ENCODE results near the gene IP6K1.

IP6K1 gene

DNA sequence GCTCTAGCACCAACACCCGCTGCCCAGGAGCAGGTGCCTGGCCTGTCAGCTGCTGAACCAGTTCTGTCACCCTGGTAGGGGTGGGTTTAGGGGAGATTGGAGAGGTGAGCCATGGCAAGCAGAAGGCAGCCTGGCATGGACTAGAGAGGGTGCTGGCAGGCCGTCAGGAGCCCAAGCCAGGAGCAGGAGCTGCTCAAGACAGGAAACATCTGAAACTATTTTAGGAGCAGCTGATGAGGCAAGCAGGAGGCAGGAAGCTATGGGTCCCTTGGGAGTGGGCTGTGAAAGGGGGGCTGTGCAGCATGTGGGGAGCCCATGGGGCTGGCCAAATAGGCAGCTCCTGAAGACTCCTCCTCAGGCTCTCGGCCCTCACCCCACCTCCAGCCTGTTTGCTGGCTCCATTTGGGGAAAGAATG lies 19.0 kb upstream of the IP6K1 start:
- H3K4me3 ChIP-seq (ENCODE audit: low read depth, low read length): peak overlapping the region; percentile 7; the same call in 1 of the 2 replicates
- H3K36me3 ChIP-seq (ENCODE audit: insufficient read depth, low read length): peaks cover 5% of the 10 kb centered on the region; the same call in 1 of the 2 replicates
- peak overlapping the region; percentile 30 for H3K27ac ChIP-seq (ENCODE audit: low read depth, low read length)
- peaks cover 35% of the 10 kb centered on the region for H3K4me1 ChIP-seq (ENCODE audit: control insufficient read depth, insufficient read depth, low read length, unreplicated experiment)
- peaks cover 4% of the 10 kb centered on the region; the same call in 1 of the 2 replicates for H3K27me3 ChIP-seq (ENCODE audit: insufficient read depth, low read length)
- no peaks in the 10 kb centered on the region for H3K79me2 ChIP-seq (ENCODE audit: control insufficient read depth, insufficient read depth, low read length, unreplicated experiment)
- no peak overlapping the region for H2AFZ ChIP-seq (ENCODE audit: low read length, unreplicated experiment)

DNA sequence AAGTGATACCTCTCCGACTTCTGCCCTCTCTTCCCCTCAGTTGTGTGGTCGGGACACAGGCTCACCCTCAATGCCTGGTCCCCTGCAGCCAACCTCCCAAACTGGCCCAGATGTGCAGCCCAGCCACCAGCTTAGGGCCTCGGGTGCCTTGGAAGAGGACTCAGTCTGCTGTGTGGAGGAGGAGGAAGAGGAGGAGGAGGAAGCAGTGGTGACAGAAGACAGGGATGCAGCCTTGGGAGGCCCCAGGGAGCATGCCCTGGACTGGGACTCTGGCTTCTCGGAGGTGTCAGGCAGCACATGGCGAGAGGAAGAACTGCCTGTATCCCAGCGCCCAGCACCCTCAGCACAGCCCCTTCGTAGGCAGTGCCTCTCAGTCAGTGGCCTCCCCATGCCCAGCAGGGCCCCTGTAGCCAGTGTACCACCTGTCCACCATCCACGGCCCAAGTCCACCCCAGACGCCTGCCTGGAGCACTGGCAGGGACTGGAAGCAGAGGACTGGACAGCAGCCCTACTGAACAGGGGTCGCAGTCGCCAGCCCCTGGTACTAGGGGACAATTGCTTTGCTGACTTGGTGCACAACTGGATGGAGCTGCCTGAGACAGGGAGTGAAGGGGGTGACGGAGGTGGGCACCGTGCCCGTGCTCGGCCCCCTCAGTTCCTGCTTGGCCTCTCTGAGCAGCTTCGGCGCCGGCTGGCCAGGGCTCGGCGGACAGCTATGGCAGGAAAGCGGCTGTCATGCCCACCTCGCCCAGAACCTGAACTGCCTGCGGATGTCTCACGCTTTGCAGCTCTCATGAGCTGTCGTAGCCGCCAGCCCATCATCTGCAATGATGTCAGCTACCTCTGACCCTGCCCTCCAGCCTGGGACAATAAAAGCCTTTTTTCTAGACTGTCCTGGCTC lies 18.0 kb upstream of the IP6K1 start:
- H2AFZ ChIP-seq (ENCODE audit: low read length, unreplicated experiment): no peak overlapping the region
- H3K27me3 ChIP-seq (ENCODE audit: insufficient read depth, low read length): peaks cover 4% of the 10 kb centered on the region; the same call in 1 of the 2 replicates
- H3K27ac ChIP-seq (ENCODE audit: low read depth, low read length): no peak overlapping the region
- H3K79me2 ChIP-seq (ENCODE audit: control insufficient read depth, insufficient read depth, low read length, unreplicated experiment): no peaks in the 10 kb centered on the region
- H3K36me3 ChIP-seq (ENCODE audit: insufficient read depth, low read length): peaks cover 2% of the 10 kb centered on the region; the same call in 1 of the 2 replicates
- peaks cover 42% of the 10 kb centered on the region for H3K4me1 ChIP-seq (ENCODE audit: control insufficient read depth, insufficient read depth, low read length, unreplicated experiment)
- H3K4me3 ChIP-seq (ENCODE audit: low read depth, low read length): peak overlapping the region; percentile 76

DNA sequence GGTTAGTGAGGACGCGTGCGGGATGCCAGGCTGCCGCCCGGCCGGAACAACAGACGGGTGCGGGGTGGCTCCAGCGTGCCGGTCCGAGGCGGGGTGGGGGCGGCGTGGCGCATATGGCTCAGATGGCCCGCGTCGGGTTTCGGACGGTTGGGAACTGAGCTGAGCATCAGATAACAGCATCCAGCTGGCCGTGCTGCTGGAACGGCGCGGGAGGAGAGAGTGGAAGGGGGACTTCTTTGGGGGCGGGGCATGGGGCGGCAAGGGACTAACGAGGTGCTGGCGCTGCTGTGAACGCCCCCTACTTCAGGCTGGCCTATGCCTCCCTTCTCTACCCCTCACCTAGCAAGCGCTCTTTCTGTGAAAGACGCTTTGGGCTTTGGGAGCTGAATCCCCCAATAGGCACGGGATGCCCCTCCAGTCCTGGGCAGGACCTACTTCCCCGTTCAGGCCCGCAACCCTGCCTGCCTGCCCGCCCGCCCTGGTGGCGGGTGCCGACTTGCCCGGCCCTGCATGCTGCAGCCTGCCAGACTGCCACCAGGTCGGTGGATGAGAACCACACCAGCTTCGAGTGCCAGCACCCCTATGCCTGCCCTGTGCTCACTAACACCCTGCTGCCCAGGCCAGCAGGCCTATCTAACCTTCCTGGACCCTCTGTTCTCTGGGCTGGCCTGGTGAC lies 17.3 kb upstream of the IP6K1 start:
- Histone ChIP-seq H3K4me3 (ENCODE audit: low read depth, low read length) (peak overlapping the region; percentile 76), H3K36me3 (ENCODE audit: insufficient read depth, low read length) (no peaks in the 10 kb centered on the region), H3K79me2 (ENCODE audit: control insufficient read depth, insufficient read depth, low read length, unreplicated experiment) (no peaks in the 10 kb centered on the region), H2AFZ (ENCODE audit: low read length, unreplicated experiment) (peak overlapping the region; percentile 96), H3K4me1 (ENCODE audit: control insufficient read depth, insufficient read depth, low read length, unreplicated experiment) (peaks cover 48% of the 10 kb centered on the region), H3K27me3 (ENCODE audit: insufficient read depth, low read length) (peaks cover 4% of the 10 kb centered on the region; the same call in 1 of the 2 replicates), H3K27ac (ENCODE audit: low read depth, low read length) (no peak overlapping the region)

DNA sequence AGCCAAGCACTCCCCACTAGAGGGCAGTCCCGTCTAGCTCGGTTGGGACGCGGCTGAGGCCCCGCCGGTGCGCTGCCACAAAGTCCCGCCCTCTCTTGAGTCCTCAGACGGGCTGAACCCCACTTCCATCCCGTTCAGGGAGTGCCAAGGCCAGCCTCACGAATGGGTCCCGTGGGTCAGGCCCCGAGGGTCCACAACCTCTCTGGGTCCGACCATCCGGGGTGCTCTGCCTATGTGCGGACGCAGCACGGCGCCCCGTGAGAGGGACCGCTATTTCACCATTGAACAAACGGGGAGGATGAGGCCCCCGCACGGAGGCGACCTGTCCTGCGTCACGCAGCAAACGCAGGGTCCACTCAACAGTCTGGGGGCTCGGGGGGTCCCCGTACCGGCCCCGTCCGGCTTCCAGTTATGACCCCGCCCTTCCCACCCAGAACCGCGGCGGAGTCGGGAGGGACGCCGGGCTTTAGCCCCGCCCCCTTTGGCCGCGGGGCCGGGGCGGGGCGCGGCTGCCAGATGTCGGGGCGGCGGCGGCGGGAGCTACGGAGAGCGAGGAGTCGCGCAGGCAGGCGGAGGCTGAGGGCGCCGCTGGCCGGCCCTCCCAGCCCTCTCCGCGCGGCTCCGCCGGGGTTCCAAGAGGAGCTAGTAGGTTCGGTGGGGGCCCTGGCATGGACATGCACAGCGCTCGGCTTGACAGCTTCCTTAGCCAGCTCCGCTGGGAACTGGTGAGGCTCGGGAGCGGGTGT lies 16.6 kb upstream of the IP6K1 start, which contains the start of gene INKA1:
TSS of gene INKA1 (plus strand) at position 543 of the 746 bp plus-strand sequence. CDS start at position 675, 132 bp downstream.
- Histone ChIP-seq H2AFZ (ENCODE audit: low read length, unreplicated experiment) (peak within 1 kb of the TSS; percentile 96), H3K79me2 (ENCODE audit: control insufficient read depth, insufficient read depth, low read length, unreplicated experiment) (no peaks in the 10 kb centered on the region), H3K4me3 (ENCODE audit: low read depth, low read length) (peak within 1 kb of the TSS; percentile 76), H3K36me3 (ENCODE audit: insufficient read depth, low read length) (no peaks in the 10 kb centered on the region), H3K4me1 (ENCODE audit: control insufficient read depth, insufficient read depth, low read length, unreplicated experiment) (peaks cover 48% of the 10 kb centered on the region), H3K27ac (ENCODE audit: low read depth, low read length) (no peak within 1 kb of the TSS), H3K27me3 (ENCODE audit: insufficient read depth, low read length) (peaks cover 4% of the 10 kb centered on the region; the same call in 1 of the 2 replicates)

DNA sequence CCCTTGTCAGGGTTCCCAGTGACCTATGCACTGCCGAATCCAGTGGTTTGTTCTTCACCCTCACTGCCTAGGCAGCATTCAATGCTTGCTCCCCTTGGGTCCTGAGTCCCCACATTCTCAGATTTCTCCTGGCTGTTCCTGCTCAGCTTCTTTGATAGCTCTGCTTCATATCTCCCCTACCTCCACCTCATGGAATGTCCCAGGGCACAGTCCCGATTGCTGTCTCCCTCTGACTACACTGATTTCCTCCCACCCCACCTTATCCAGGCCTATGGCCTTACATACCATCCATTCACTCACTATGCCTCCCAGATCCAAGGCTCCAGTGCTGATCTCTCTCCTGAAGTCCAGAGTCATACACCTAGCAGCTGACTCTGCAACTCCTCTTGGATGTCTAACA lies 14.8 kb upstream of the IP6K1 start:
- no peak overlapping the region for H2AFZ ChIP-seq (ENCODE audit: low read length, unreplicated experiment)

DNA sequence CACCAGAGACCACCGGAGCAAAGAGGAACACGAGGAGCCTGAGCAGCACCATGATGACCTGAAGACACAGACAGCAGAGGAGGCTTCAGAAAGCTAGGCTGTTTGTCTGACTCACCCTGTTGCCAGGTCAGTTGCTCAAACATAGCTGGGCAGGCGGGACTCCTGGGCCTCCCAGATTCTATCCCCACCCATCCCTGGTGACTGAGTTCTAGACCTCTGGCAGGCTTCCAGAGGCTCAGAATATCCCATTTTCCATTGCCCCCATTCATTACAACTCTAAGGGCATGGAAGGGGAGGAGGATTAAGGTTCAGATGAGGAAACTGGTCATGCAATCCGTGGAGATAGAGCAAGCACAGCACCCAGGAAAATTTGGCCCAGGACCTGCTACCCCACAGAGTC lies 13.4 kb upstream of the IP6K1 start, which contains the start of gene CDHR4:
TSS of gene CDHR4 (minus strand) at position 113 of the 400 bp plus-strand sequence. CDS start at position 52, 61 bp downstream.
- H2AFZ ChIP-seq (ENCODE audit: low read length, unreplicated experiment): peak within 1 kb of the TSS; percentile 43
- peaks cover 25% of the 10 kb centered on the region for H3K4me1 ChIP-seq (ENCODE audit: control insufficient read depth, insufficient read depth, low read length, unreplicated experiment)
- H3K79me2 ChIP-seq (ENCODE audit: control insufficient read depth, insufficient read depth, low read length, unreplicated experiment): no peaks in the 10 kb centered on the region
- H3K36me3 ChIP-seq (ENCODE audit: insufficient read depth, low read length): no peaks in the 10 kb centered on the region
- H3K4me3 ChIP-seq (ENCODE audit: low read depth, low read length): no peak within 1 kb of the TSS
- peak within 1 kb of the TSS; percentile 54 for H3K27ac ChIP-seq (ENCODE audit: low read depth, low read length)
- H3K27me3 ChIP-seq (ENCODE audit: insufficient read depth, low read length): peaks cover 4% of the 10 kb centered on the region; the same call in 1 of the 2 replicates

More for the DNA sequence above, 14.8 kb upstream of the IP6K1 start:
- Histone ChIP-seq H3K79me2 (ENCODE audit: control insufficient read depth, insufficient read depth, low read length, unreplicated experiment) (no peaks in the 10 kb centered on the region), H3K27ac (ENCODE audit: low read depth, low read length) (no peak overlapping the region), H3K27me3 (ENCODE audit: insufficient read depth, low read length) (peaks cover 4% of the 10 kb centered on the region; the same call in 1 of the 2 replicates), H3K4me3 (ENCODE audit: low read depth, low read length) (no peak overlapping the region), H3K36me3 (ENCODE audit: insufficient read depth, low read length) (no peaks in the 10 kb centered on the region), H3K4me1 (ENCODE audit: control insufficient read depth, insufficient read depth, low read length, unreplicated experiment) (peaks cover 38% of the 10 kb centered on the region)

DNA sequence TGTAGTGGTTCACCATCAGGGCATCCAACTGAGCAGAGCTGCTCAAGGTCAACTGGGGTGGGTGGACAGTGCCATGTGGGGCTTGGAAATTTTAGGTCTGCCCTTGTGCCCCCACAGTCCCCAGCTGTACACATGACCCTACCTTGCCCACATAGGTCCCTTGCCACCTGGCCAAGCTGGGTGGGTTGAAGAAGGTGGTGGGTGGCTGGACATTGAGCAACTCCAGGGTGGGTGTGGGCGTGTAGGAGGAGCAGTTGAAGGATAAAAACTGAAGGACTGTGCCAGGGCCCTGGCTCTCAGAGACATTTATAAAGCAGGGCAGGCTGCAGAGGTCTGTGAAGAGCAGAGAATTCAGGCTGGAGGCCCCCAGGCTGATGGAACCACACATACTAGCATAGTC lies 12.8 kb upstream of the IP6K1 start:
- Histone ChIP-seq H3K4me3 (ENCODE audit: low read depth, low read length) (no peak overlapping the region), H3K27me3 (ENCODE audit: insufficient read depth, low read length) (peaks cover 4% of the 10 kb centered on the region; the same call in 1 of the 2 replicates), H3K79me2 (ENCODE audit: control insufficient read depth, insufficient read depth, low read length, unreplicated experiment) (no peaks in the 10 kb centered on the region), H3K36me3 (ENCODE audit: insufficient read depth, low read length) (no peaks in the 10 kb centered on the region), H2AFZ (ENCODE audit: low read length, unreplicated experiment) (no peak overlapping the region), H3K4me1 (ENCODE audit: control insufficient read depth, insufficient read depth, low read length, unreplicated experiment) (peaks cover 18% of the 10 kb centered on the region), H3K27ac (ENCODE audit: low read depth, low read length) (peak overlapping the region; percentile 54)

DNA sequence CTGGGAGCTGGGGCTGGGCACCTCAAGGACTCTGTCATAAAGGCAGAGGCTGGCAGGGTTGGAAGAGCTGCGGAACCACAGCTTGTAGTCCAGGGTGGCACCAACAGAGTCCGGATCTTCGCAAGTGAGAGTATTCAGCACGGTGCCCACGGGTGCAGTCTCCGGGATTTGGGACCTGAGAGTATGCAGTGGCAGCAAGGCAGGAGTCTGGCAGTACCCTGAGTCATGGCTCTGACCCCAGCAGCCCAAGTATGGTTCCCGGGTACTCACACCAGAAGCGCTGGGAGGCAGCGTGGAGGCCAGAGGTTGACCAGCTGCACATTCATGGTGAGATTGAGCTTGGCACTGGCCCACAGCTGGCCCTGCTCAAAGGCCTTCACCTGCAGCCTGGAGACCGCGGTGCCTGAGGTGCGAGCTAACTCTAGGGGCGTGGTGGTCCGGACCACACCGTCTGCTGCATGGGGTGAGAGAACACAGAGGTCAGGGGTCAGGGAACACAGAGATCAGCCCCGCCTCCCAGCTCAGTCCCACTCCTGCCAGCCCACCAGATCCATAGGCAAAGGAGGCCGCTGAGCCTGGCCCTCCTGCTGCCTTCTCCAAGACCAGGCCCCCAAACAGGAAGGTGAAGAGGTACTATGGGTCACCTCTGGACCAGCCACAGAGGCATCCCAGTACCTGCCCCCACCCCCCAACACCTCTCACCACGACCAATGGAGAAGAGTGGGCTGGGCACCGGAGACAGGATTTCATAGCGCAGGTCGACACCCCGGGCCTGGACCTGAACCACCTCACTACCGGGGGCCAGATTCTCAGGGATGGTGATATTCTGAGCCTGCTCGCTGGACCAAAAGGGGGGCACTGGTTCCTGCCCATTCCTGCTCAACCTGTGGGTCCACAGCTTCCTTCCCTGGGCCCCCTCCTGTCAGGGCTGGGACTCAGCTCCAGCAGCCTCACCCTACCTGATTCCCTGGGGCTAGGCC lies 8.9 kb upstream of the IP6K1 start:
- Histone ChIP-seq H3K36me3 (ENCODE audit: insufficient read depth, low read length) (no peaks in the 10 kb centered on the region), H3K4me3 (ENCODE audit: low read depth, low read length) (no peak overlapping the region), H3K4me1 (ENCODE audit: control insufficient read depth, insufficient read depth, low read length, unreplicated experiment) (peaks cover 13% of the 10 kb centered on the region), H2AFZ (ENCODE audit: low read length, unreplicated experiment) (no peak overlapping the region), H3K79me2 (ENCODE audit: control insufficient read depth, insufficient read depth, low read length, unreplicated experiment) (no peaks in the 10 kb centered on the region), H3K27me3 (ENCODE audit: insufficient read depth, low read length) (no peaks in the 10 kb centered on the region), H3K27ac (ENCODE audit: low read depth, low read length) (no peak overlapping the region)

DNA sequence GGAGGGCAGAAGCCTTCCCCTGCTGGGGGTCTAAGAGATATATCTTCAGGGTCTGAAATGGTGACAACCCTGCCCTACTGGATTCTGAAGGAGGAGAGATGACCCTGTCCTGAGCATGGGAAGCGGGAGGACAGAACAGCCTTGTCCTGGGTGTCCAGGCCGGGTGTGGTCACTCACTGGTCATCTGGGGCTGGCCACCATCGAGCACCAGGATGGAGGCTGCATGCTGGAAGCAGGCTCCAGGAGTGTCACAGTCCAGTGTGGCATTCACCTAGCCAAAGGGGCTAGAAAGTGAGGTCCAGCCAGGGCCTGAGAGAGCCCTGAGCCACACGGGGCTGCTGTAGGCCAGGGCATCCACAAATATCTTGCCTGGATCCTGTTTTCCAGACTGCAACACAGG lies 8.1 kb upstream of the IP6K1 start:
- H3K27ac ChIP-seq (ENCODE audit: low read depth, low read length): no peak overlapping the region
- no peaks in the 10 kb centered on the region for H3K79me2 ChIP-seq (ENCODE audit: control insufficient read depth, insufficient read depth, low read length, unreplicated experiment)
- H2AFZ ChIP-seq (ENCODE audit: low read length, unreplicated experiment): no peak overlapping the region
- H3K36me3 ChIP-seq (ENCODE audit: insufficient read depth, low read length): no peaks in the 10 kb centered on the region
- H3K27me3 ChIP-seq (ENCODE audit: insufficient read depth, low read length): no peaks in the 10 kb centered on the region
- H3K4me1 ChIP-seq (ENCODE audit: control insufficient read depth, insufficient read depth, low read length, unreplicated experiment): peaks cover 6% of the 10 kb centered on the region
- no peak overlapping the region for H3K4me3 ChIP-seq (ENCODE audit: low read depth, low read length)

All from ACC112 (cell line).